MCF 10A (cell line): ENCODE measurements around the gene CRP. TPM values are rescaled to one million over a fixed set of nuclear protein-coding genes. Genes with fewer than 3 reads are reported as not detected.
A peak's percentile ranks its signal among the peaks of the same experiment; 100 is the strongest.

Experiments used
- BruUV-seq: library from RNA; stranded (reverse); fragments of 400-500 nt; replicated peaks from 2 replicates; lab custom pipeline; 2021; lab: Mats Ljungman, UMichigan
- CTCF ChIA-PET: fragments of 300-600 bp; sonication (Branson Sonifier 250); formaldehyde crosslinking; extraction: SDS; loops from one replicate; lab custom pipeline; 2021; ENCODE audit warnings: antibody characterized with exemption, inconsistent platforms; lab: Yijun Ruan, JAX
- POLR2A ChIA-PET: fragments of 300-600, 350-650 bp; sonication (Branson Sonifier 250); formaldehyde crosslinking; extraction: SDS; loops from one replicate; lab custom pipeline; 2020; ENCODE audit warnings: antibody characterized with exemption, inconsistent platforms; lab: Yijun Ruan, JAX
- DNase-seq: peaks from one replicate; pipeline ENCODE4 v3.0.0-alpha.2; 2018; ENCODE audit not compliant: unreplicated experiment
- H3K27ac Mint-ChIP-seq: one replicate; pipeline ENCODE4 v1.8.0; 2022; ENCODE audit warnings: mild to moderate bottlenecking, low read depth, mixed read lengths; ENCODE audit not compliant: unreplicated experiment
- H3K27me3 Mint-ChIP-seq: one replicate; pipeline ENCODE4 v1.8.0; 2022; ENCODE audit warnings: mixed read lengths; ENCODE audit not compliant: insufficient read depth, unreplicated experiment
- H3K36me3 Mint-ChIP-seq: one replicate; pipeline ENCODE4 v1.8.0; 2022; ENCODE audit warnings: mild to moderate bottlenecking, moderate library complexity, mixed read lengths; ENCODE audit not compliant: insufficient read depth, unreplicated experiment
- H3K4me1 Mint-ChIP-seq: one replicate; pipeline ENCODE4 v1.8.0; 2022; ENCODE audit warnings: mixed read lengths; ENCODE audit not compliant: insufficient read depth, unreplicated experiment
- H3K4me3 Mint-ChIP-seq: one replicate; pipeline ENCODE4 v1.8.0; 2022; ENCODE audit warnings: mild to moderate bottlenecking, moderate library complexity, mixed read lengths; ENCODE audit not compliant: unreplicated experiment
- H3K9me3 Mint-ChIP-seq: one replicate; pipeline ENCODE4 v1.8.0; 2022; ENCODE audit warnings: mixed read lengths; ENCODE audit not compliant: unreplicated experiment
- CTCF ChIP-seq: fragments of 200-600 bp; IDR thresholded peaks from one replicate; pipeline ENCODE4 v1.8.0; 2022; ENCODE audit warnings: antibody characterized with exemption, mild to moderate bottlenecking; ENCODE audit not compliant: unreplicated experiment
- intact Hi-C: fragments of 100-400 bp; cut with micrococcal nuclease; formaldehyde crosslinking; loops from 2 replicates; pipeline ENCODE4 v1.14.1; 2022
- total RNA-seq: library from RNA; stranded (reverse); gene quantifications from 2 replicates; pipeline ENCODE4 v1.2.3, GENCODE V29; 2022

The CRP gene
- total RNA-seq, 1 experiment from 2014 or later = 0.26 TPM

- no peak for TF ChIP-seq CTCF
- intact Hi-C loops = loop anchor here (10.0 kb wide), 1 partner anchor 256 kb away; no protein-coding TSS in a partner anchor
- H3K36me3 Mint-ChIP-seq = peaks cover 5% of the 10 kb centered on the region
- BruUV-seq = no TSS peak
- no peaks in the 10 kb centered on the region for H3K9me3 Mint-ChIP-seq
- H3K4me3 Mint-ChIP-seq = no peak overlapping the region
- peak overlapping the region; percentile 78 for H3K27ac Mint-ChIP-seq
- peaks cover 33% of the 10 kb centered on the region for H3K4me1 Mint-ChIP-seq
- POLR2A ChIA-PET = no interaction called here
- CTCF ChIA-PET = interaction anchor here (0.7 to 2.8 kb wide), 5 partner anchors 51 to 589 kb away, joined by 3 to 11 read pairs (median 3); no protein-coding TSS in a partner anchor
- DNase-seq = no peak
- no peaks in the 10 kb centered on the region for H3K27me3 Mint-ChIP-seq
These were observed 36.2 kb upstream of the CRP start for GRCh38 chr1:159750621-159751020.

- H3K9me3 Mint-ChIP-seq = no peaks in the 10 kb centered on the region
- intact Hi-C loops = loop anchor here (10.0 kb wide), 1 partner anchor 255 kb away; no protein-coding TSS in a partner anchor
- peaks cover 5% of the 10 kb centered on the region for H3K36me3 Mint-ChIP-seq
- POLR2A ChIA-PET = no interaction called here
- DNase-seq = no peak
- TF ChIP-seq CTCF = no peak
- no peaks in the 10 kb centered on the region for H3K27me3 Mint-ChIP-seq
- no TSS peak for BruUV-seq
- no peak overlapping the region for H3K4me3 Mint-ChIP-seq
- CTCF ChIA-PET = interaction anchor here (0.8 to 2.0 kb wide), 4 partner anchors 26 to 539 kb away, joined by 3 to 8 read pairs (median 6); no protein-coding TSS in a partner anchor
- peaks cover 31% of the 10 kb centered on the region for H3K4me1 Mint-ChIP-seq
- peak overlapping the region; percentile 57 for H3K27ac Mint-ChIP-seq
These were observed 35.2 kb upstream of the CRP start for GRCh38 chr1:159749630-159750029.

- peaks cover 29% of the 10 kb centered on the region for H3K4me1 Mint-ChIP-seq
- ChIA-PET CTCF (interaction anchor here (0.7 to 2.3 kb wide), 6 partner anchors 10 to 536 kb away, joined by 3 to 17 read pairs (median 5); no protein-coding TSS in a partner anchor), POLR2A (interaction anchor here (0.6 to 1.6 kb wide), 2 partner anchors 33 to 258 kb away, joined by 3 to 4 read pairs; no protein-coding TSS in a partner anchor)
- no peak for TF ChIP-seq CTCF
- intact Hi-C loops = no loop called here
- peak overlapping the region; percentile 57 for H3K27ac Mint-ChIP-seq
- no peak overlapping the region for H3K4me3 Mint-ChIP-seq
- H3K27me3 Mint-ChIP-seq = no peaks in the 10 kb centered on the region
- no peak for DNase-seq
- no TSS peak for BruUV-seq
- peaks cover 5% of the 10 kb centered on the region for H3K36me3 Mint-ChIP-seq
- no peaks in the 10 kb centered on the region for H3K9me3 Mint-ChIP-seq
These were observed 34.0 kb upstream of the CRP start for GRCh38 chr1:159748370-159748769.

GRCh38 chr1:159746666-159747065 lies 32.3 kb upstream of the CRP start:
- intact Hi-C loops = no loop called here
- Mint-ChIP-seq H3K27me3 (no peaks in the 10 kb centered on the region), H3K4me1 (peaks cover 19% of the 10 kb centered on the region), H3K36me3 (no peaks in the 10 kb centered on the region), H3K9me3 (no peaks in the 10 kb centered on the region), H3K4me3 (no peak overlapping the region), H3K27ac (no peak overlapping the region)
- TF ChIP-seq CTCF = no peak
- BruUV-seq = no TSS peak
- ChIA-PET CTCF (interaction anchor here (0.6 kb wide), 1 partner anchor 145 kb away, joined by 3 read pairs; no protein-coding TSS in a partner anchor), POLR2A (interaction anchor here (0.6 to 0.7 kb wide), 2 partner anchors 39 to 218 kb away, joined by 3 read pairs; no protein-coding TSS in a partner anchor)
- DNase-seq = no peak
